DOHH2 (cell line): ENCODE results near the gene OOSP1.

Source experiments
- EZH2phosphoT487 ChIP-seq: fragments of 200-600 bp; sonication (generic); IDR thresholded peaks from 2 replicates; pipeline ENCODE4 v1.6.1; 2017; ENCODE audit warnings: borderline replicate concordance, mild to moderate bottlenecking, antibody characterized with exemption, low read length, moderate library complexity, mixed read lengths
- TF ChIP-seq, protein P1 (sequence below): fragments of 200-600 bp; sonication (generic); IDR thresholded peaks from one replicate; pipeline ENCODE4 v1.5.1; 2014; ENCODE audit warnings: antibody characterized with exemption, mild to moderate bottlenecking, low read depth, low read length; ENCODE audit not compliant: poor library complexity, severe bottlenecking

DNA sequence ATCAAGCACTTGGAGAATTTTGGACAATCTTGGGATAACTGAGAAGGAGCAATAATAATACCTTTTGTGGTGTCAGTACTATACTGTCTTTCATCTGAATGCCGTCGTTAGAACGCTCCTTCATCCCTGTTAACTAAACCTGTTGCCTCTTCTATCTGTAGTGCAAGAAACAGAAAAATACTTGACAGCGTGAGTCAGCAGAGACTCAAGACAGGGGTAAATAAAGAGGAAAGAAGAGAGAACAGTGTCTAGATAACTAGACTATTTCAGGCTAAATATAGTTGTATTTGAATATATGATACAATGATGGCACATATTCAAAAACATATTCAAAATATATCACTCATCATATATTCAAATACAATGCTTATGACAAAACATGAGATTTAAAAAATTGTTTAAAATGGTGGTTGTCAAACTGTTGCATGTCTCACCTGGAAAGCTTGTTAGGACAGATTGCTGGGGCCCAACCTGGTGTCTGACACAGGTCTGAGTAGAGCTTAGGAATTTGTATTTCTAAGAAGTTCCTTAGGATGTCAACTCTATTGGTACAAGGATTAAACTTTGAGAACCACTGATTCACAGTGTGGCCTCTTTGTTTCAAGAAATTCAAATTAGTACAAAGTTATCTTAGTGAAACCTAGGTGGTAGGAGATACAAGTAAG lies 43.0 kb downstream of the OOSP1 start:
- TF ChIP-seq, protein P1, sequence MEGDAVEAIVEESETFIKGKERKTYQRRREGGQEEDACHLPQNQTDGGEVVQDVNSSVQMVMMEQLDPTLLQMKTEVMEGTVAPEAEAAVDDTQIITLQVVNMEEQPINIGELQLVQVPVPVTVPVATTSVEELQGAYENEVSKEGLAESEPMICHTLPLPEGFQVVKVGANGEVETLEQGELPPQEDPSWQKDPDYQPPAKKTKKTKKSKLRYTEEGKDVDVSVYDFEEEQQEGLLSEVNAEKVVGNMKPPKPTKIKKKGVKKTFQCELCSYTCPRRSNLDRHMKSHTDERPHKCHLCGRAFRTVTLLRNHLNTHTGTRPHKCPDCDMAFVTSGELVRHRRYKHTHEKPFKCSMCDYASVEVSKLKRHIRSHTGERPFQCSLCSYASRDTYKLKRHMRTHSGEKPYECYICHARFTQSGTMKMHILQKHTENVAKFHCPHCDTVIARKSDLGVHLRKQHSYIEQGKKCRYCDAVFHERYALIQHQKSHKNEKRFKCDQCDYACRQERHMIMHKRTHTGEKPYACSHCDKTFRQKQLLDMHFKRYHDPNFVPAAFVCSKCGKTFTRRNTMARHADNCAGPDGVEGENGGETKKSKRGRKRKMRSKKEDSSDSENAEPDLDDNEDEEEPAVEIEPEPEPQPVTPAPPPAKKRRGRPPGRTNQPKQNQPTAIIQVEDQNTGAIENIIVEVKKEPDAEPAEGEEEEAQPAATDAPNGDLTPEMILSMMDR, result no peak
- TF ChIP-seq EZH2phosphoT487, result no peak
